ENCODE measurements around the gene MEIS3. TPM values are rescaled to one million over a fixed set of nuclear protein-coding genes. Genes with fewer than 3 reads are reported as not detected.

Gene MEIS3
- total RNA-seq, 1 experiment from 2014 or later, result 35.8 TPM

GRCh38 chr19:47436712-47437401 is 17.5 kb upstream of the MEIS3 start:
- Histone ChIP-seq H3K4me2 (ENCODE audit: low read length) (no peak overlapping the region), H2AFZ (ENCODE audit: low read depth, low read length, poor library complexity, severe bottlenecking) (no peak overlapping the region), H3K9me3 (ENCODE audit: control insufficient read depth in 1 of 2, insufficient read depth in 1 of 2, low read depth in 1 of 2, low read length in 2 of 2) (no peaks in the 10 kb centered on the region), H3K79me2 (ENCODE audit: insufficient read depth, low read length) (no peaks in the 10 kb centered on the region), H3K4me3 (replicated peaks in 1 of 2; ENCODE audit: low read depth in 1 of 2, low read length in 2 of 2) (no peak overlapping the region), H3K4me1 (ENCODE audit: control insufficient read depth in 1 of 2, insufficient read depth in 2 of 2, low read length in 2 of 2) (peaks cover 0 to 10% of the 10 kb centered on the region in 2 experiments; a peak in 2 of 4 replicates), H3K27ac (ENCODE audit: low read depth, low read length) (no peak overlapping the region), H3K27me3 (ENCODE audit: insufficient read depth, low read length) (no peaks in the 10 kb centered on the region), H4K20me1 (ENCODE audit: insufficient read depth) (no peaks in the 10 kb centered on the region), H3K9ac (ENCODE audit: low read length) (no peak overlapping the region), H3K9me2 (ENCODE audit: insufficient read depth) (no peaks in the 10 kb centered on the region), H3K36me3 (ENCODE audit: control insufficient read depth in 1 of 2, insufficient read depth in 2 of 2, low read length in 2 of 2) (no peaks in the 10 kb centered on the region)
- ATAC-seq (peak; percentile 96), DNase-seq (ENCODE audit: low read depth, low spot score) (peak; percentile 62)
- ChIA-PET CTCF (interaction anchor here (0.6 to 2.5 kb wide), 21 partner anchors 9 to 309 kb away, joined by 3 to 68 read pairs (median 6); partner anchors contain the start of genes EHD2, KPTN, MEIS3 and NAPA), POLR2A (interaction anchor here (0.6 to 0.9 kb wide), 3 partner anchors 9 to 270 kb away, joined by 3 to 5 read pairs (median 3); no protein-coding TSS in a partner anchor), RAD21 (ENCODE audit: low non-redundant PET in 1 of 2, low total read pairs in 2 of 2, uncharacterized antibody in 2 of 2, unreplicated experiment in 2 of 2) (interaction anchor here (0.5 to 2.0 kb wide), 14 partner anchors 8 to 307 kb away, joined by 3 to 15 read pairs (median 5); partner anchors contain the start of genes KPTN (in 2 of the 2) and NAPA (in 1 of the 2))
- TF ChIP-seq SIN3A (IDR thresholded peaks at IDR 0.05; ENCODE audit: low read depth), result no peak
- no peak for TF ChIP-seq ZNF274 (IDR thresholded peaks at IDR 0.05; ENCODE audit: low read depth, low read length)
- TF ChIP-seq ATF3 (IDR thresholded peaks at IDR 0.05), result no peak
- peak; percentile 99 for TF ChIP-seq RAD21 (IDR thresholded peaks at IDR 0.05; ENCODE audit: low read depth)
- TF ChIP-seq JUND (IDR thresholded peaks at IDR 0.05), result no peak
- no peak for TF ChIP-seq ZFX (IDR thresholded peaks at IDR 0.05)
- no peak for TF ChIP-seq ELF1 (IDR thresholded peaks at IDR 0.05; ENCODE audit: borderline replicate concordance, low read depth)
- TF ChIP-seq, protein P1, sequence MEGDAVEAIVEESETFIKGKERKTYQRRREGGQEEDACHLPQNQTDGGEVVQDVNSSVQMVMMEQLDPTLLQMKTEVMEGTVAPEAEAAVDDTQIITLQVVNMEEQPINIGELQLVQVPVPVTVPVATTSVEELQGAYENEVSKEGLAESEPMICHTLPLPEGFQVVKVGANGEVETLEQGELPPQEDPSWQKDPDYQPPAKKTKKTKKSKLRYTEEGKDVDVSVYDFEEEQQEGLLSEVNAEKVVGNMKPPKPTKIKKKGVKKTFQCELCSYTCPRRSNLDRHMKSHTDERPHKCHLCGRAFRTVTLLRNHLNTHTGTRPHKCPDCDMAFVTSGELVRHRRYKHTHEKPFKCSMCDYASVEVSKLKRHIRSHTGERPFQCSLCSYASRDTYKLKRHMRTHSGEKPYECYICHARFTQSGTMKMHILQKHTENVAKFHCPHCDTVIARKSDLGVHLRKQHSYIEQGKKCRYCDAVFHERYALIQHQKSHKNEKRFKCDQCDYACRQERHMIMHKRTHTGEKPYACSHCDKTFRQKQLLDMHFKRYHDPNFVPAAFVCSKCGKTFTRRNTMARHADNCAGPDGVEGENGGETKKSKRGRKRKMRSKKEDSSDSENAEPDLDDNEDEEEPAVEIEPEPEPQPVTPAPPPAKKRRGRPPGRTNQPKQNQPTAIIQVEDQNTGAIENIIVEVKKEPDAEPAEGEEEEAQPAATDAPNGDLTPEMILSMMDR (IDR thresholded peaks at IDR 0.05 in 2 of 3, conservative IDR thresholded peaks at IDR 0.05 in 1 of 3; ENCODE audit: borderline replicate concordance in 1 of 3, insufficient read depth in 1 of 3, low read depth in 2 of 3, low read length in 2 of 3), result peak; percentile 91 to 96 (median 92)
- no peak for TF ChIP-seq CBX3 (IDR thresholded peaks at IDR 0.05; ENCODE audit: low read depth)
- no peak for TF ChIP-seq EZH2phosphoT487 (IDR thresholded peaks at IDR 0.05; ENCODE audit: borderline replicate concordance)
- no peak for TF ChIP-seq FOSL1 (IDR thresholded peaks at IDR 0.05; ENCODE audit: low read depth)
- BruUV-seq (replicated peaks), result no TSS peak
- intact Hi-C loops (cut with micrococcal nuclease), result loop anchor here (1.0 kb wide), 3 partner anchors 78 to 270 kb away; partner anchors contain the start of gene NAPA
